HUES64 (cell line): Measurements from ENCODE around the gene GANC.

ENCODE experiments used
- H3K27ac ChIP-seq: 2 replicates; pipeline ENCODE4 v1.7.0; 2013; ENCODE audit warnings: low read depth, low read length, inconsistent platforms
- H3K27me3 ChIP-seq: 2 replicates; pipeline ENCODE4 v1.6.1; 2013; ENCODE audit warnings: mild to moderate bottlenecking, low read length; ENCODE audit not compliant: insufficient read depth
- H3K36me3 ChIP-seq: 2 replicates; pipeline ENCODE4 v1.6.1; 2013; ENCODE audit warnings: mild to moderate bottlenecking, low read length; ENCODE audit not compliant: insufficient read depth
- H3K4me1 ChIP-seq: 2 replicates; pipeline ENCODE4 v1.6.1; 2013; ENCODE audit warnings: mild to moderate bottlenecking, low read length, moderate library complexity; ENCODE audit not compliant: insufficient read depth
- H3K4me3 ChIP-seq: 2 replicates; pipeline ENCODE4 v1.5.1; 2013; ENCODE audit warnings: mild to moderate bottlenecking, low read length, moderate library complexity
- H3K9ac ChIP-seq: 2 replicates; pipeline ENCODE4 v1.6.1; 2013; ENCODE audit warnings: mild to moderate bottlenecking, low read depth, low read length
- H3K9me3 ChIP-seq: 2 replicates; pipeline ENCODE4 v1.6.1; 2013; ENCODE audit warnings: low read depth, low read length; ENCODE audit not compliant: insufficient read depth
- WGBS: fragments of 150-250, 120-280 bp; methylation state at CpG from one replicate; pipeline ENCODE4 v1.1.7; 2013; ENCODE audit warnings: missing lambda C conversion rate; 5-methylcytosine and 5-hydroxymethylcytosine counted together

GANC gene

DNA sequence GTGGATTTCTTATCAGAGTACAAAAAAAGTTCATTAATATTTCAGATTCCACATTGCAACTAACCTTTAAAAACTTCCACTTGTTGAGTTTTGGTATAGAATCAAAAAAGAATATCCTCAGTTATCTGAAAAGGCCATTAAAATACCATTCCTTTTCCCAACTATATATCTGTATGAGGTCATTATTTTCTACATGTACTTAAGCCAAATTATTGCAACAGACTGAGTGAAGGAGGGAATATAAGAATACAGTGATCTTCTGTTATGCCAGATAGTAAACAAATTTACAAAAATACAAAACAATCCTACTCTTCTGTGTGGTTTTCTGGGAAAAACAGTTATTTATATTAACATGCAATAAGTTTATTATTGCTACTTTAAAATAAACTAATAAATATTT is 5.7 kb upstream of the GANC start:
- H3K4me3 ChIP-seq: no peak overlapping the region
- H3K4me1 ChIP-seq: peaks cover 5% of the 10 kb centered on the region
- no peak overlapping the region for H3K27ac ChIP-seq
- H3K27me3 ChIP-seq: no peaks in the 10 kb centered on the region
- peaks cover 71% of the 10 kb centered on the region for H3K36me3 ChIP-seq
- H3K9me3 ChIP-seq: no peaks in the 10 kb centered on the region
- no peak overlapping the region for H3K9ac ChIP-seq

DNA sequence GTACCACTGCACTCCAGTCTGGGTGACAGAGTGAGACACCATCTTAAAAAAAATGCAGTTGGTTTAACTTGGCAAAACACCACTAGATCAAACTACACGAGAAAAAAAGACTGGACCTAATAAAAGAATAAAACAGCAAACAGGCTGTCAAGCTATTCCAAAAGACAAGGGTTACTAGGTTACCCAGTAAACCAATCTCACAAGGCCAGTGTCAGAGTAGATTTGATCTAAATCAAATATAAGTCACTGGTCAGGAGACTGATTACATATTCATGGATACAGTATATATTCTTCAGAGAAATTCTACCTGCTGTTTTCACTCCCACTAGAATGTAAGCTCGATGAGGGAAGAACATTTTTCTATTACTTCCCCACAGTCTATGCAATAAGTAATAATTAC is 2.5 kb upstream of the GANC start:
- Histone ChIP-seq H3K4me1 (peaks cover 19% of the 10 kb centered on the region), H3K36me3 (peaks cover 39% of the 10 kb centered on the region), H3K27ac (no peak overlapping the region), H3K9me3 (no peaks in the 10 kb centered on the region), H3K27me3 (no peaks in the 10 kb centered on the region), H3K9ac (no peak overlapping the region), H3K4me3 (no peak overlapping the region)
- 50% methylated on average over 2 of the region's 2 CpGs for WGBS

DNA sequence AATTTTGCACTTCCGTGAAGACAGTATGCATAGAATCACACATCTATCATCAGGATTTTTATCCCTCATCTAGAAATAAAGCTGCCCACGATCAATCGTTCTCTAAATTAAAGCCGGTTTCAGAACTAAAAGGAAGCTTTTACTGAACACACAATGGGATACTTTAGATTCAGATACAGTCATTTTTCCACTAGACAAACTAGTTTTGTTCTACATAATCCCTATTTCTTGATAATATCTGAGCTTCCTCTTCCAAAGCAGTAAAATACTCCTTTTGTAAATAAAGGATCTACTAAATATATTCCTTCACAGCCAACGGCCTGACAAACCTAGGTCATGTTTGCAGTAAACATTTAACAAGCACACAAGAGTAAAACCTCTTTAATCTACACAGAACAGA is 2.0 kb upstream of the GANC start:
- no peak overlapping the region for H3K4me3 ChIP-seq
- no peaks in the 10 kb centered on the region for H3K9me3 ChIP-seq
- H3K9ac ChIP-seq: no peak overlapping the region
- peaks cover 24% of the 10 kb centered on the region for H3K4me1 ChIP-seq
- H3K27ac ChIP-seq: no peak overlapping the region
- no peaks in the 10 kb centered on the region for H3K27me3 ChIP-seq
- H3K36me3 ChIP-seq: peaks cover 35% of the 10 kb centered on the region
- 92% methylated on average over 5 of the region's 5 CpGs for WGBS

DNA sequence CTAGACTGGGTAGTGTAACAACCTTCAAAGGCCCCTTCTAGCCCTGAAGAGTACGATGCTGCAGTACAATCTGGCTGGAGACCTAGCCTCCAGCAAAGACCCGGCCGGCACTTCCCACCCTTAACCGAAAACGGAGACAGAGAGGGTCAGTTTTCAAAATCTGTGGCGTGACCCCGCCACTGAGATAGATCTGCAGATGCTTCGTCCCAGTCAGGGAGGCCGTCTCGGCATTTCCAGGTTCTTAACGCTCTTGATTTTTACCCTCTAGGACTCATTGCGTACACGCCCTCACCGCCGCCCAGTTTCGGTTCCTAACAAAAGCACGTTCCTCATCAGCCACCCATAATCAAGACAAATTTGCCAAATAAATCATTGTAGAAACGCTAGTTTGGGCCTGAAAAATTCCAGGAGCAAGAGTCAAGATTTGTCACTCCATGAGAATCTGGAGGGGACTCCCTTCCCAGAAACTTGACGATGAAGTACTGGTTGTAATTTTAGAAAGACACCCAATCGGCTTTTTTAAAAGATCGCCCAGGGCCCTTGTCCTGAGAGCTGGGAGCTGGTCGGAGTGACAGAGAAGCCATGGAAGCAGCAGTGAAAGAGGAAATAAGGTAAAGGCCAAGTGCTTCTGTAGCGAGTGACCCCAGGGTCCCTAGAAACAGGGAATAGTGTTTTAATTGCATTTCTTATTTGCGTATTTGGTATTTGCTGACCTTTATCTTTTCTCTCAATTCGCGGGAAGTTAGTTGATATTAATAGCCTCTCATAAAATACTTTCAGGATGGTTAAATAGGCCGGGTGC is 1.1 kb downstream of the GANC start:
- Histone ChIP-seq H3K27me3 (no peaks in the 10 kb centered on the region), H3K4me1 (peaks cover 29% of the 10 kb centered on the region), H3K4me3 (peak overlapping the region; percentile 78), H3K9ac (peak overlapping the region; percentile 92), H3K27ac (peak overlapping the region; percentile 94), H3K9me3 (no peaks in the 10 kb centered on the region), H3K36me3 (peaks cover 19% of the 10 kb centered on the region)
- 21% methylated on average over 26 of the region's 27 CpGs for WGBS

DNA sequence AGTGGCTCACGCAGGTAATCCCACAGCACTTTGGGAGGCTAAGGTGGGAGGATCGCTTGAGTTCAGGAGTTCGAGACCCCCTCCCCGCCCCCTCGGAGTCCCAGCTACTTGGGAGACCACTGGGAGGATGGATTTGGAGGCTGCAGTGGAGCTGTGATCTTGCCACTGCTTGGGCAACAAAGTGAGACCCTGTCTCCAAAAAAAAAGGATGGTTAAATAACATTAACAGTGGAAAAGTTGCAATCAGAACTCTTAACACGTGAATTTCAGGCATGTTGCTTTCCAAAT is 1.6 kb downstream of the GANC start:
- peaks cover 17% of the 10 kb centered on the region for H3K36me3 ChIP-seq
- WGBS: 87% methylated on average over 6 of the region's 6 CpGs
- H3K27me3 ChIP-seq: no peaks in the 10 kb centered on the region
- H3K4me1 ChIP-seq: peaks cover 29% of the 10 kb centered on the region
- no peak overlapping the region for H3K27ac ChIP-seq
- H3K4me3 ChIP-seq: peak overlapping the region; percentile 78
- H3K9ac ChIP-seq: peak overlapping the region; percentile 92
- no peaks in the 10 kb centered on the region for H3K9me3 ChIP-seq

DNA sequence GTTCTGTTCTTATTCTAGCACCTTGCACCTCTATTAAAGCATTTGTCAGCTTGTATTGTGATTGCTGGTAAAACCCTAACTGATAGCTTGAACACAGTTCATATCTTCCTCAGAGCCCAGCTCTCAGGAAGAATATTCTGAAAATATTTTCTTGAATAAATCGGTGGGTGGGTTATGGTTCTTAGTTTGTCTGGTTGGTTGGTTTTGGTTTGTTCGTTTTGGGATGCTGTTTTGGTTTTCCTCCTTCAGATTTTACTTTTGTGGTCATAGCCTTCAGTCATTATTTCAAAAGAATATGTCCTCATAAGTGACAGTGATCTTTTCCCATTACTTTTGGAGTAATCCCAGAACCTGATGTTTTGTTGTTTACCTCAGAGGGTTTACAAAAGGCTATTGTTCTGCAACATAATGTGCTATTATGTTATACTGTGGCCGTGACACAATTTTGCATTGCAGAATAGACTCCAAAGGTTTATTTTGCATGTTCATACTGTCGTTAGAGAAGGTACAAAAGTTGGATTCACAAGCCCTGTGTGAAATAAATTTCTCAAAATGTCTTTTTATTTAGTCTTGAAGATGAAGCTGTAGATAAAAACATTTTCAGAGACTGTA is 2.9 kb downstream of the GANC start:
- Histone ChIP-seq H3K9ac (peak overlapping the region; percentile 15; the same call in 1 of the 2 replicates), H3K27me3 (no peaks in the 10 kb centered on the region), H3K36me3 (peaks cover 16% of the 10 kb centered on the region), H3K4me1 (peaks cover 29% of the 10 kb centered on the region), H3K9me3 (no peaks in the 10 kb centered on the region), H3K27ac (peak overlapping the region; percentile 56; the same call in 1 of the 2 replicates), H3K4me3 (peak overlapping the region; percentile 13; the same call in 1 of the 2 replicates)
- WGBS: 31% methylated on average over 4 of the region's 4 CpGs

DNA sequence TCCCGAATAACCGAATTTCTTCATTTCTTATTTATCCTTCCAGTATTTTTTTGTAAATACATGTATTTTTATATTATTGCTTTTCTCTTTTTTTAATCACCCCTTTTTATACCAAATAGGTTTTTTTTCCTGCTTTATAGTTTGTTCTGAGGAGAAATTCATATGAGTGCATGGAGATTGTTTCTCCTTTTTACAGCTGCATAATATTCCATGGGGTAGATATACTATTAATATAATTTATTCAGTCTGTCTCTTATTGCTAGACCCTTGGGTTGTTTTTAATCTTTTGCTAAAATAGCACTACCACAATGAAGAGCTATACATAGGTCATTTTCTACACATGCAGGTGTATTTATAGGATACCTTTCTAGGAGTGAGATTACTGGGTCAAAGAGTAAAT is 3.8 kb downstream of the GANC start:
- Histone ChIP-seq H3K9me3 (no peaks in the 10 kb centered on the region), H3K27me3 (no peaks in the 10 kb centered on the region), H3K4me1 (peaks cover 29% of the 10 kb centered on the region), H3K9ac (no peak overlapping the region), H3K36me3 (peaks cover 13% of the 10 kb centered on the region; the same call in 1 of the 2 replicates), H3K4me3 (no peak overlapping the region), H3K27ac (no peak overlapping the region)
- no CpG with 5 or more reads among the region's 2 CpGs for WGBS

DNA sequence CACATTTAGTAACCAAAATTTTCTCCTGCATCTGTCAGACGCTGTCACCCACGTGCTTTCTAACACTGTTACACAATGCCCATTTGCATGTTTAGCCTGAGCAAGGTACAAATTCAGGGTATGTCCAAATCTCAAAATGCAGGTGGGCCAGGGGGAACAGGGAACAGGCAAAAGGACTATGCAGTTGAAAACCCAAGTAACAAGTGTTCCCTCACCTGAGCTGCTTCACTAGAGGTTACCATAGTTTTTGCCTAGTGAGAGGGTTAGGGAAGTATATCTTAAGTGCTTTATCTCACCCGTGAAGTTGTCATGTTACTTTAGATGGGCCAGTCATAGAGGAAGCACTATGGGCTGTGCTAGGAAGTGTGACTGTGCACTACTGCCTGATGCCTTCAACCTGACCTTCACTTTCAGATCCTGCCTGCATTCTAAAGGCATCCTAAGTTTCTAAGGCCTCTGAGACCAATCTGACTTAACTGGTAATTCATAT is 6.3 kb downstream of the GANC start:
- Histone ChIP-seq H3K4me1 (peaks cover 22% of the 10 kb centered on the region), H3K9ac (no peak overlapping the region), H3K4me3 (no peak overlapping the region), H3K27me3 (no peaks in the 10 kb centered on the region), H3K9me3 (no peaks in the 10 kb centered on the region), H3K36me3 (peaks cover 18% of the 10 kb centered on the region; the same call in 1 of the 2 replicates), H3K27ac (no peak overlapping the region)
- 87% methylated on average over 3 of the region's 3 CpGs for WGBS

DNA sequence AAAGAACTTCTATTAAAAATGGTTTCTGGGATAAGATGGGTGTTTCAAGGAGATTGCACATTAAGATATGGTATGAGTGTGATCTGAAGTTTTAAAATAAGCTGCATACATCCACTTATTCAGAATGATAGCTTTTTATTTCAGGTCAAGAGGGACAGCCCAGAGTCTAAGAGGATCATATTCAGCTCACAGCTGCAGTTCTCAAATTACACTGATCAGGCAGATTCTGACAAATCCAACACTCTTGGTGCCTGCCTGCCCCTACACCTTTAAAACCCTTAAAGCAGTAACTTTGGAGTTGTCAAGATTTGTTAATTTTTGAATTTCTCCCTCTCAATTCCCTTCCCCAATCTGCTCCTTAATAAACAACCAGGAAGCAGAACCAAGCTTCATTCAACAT is 9.3 kb downstream of the GANC start:
- Histone ChIP-seq H3K9ac (no peak overlapping the region), H3K9me3 (no peaks in the 10 kb centered on the region), H3K4me1 (no peaks in the 10 kb centered on the region), H3K27me3 (no peaks in the 10 kb centered on the region), H3K4me3 (no peak overlapping the region), H3K27ac (no peak overlapping the region), H3K36me3 (peaks cover 20% of the 10 kb centered on the region; the same call in 1 of the 2 replicates)

DNA sequence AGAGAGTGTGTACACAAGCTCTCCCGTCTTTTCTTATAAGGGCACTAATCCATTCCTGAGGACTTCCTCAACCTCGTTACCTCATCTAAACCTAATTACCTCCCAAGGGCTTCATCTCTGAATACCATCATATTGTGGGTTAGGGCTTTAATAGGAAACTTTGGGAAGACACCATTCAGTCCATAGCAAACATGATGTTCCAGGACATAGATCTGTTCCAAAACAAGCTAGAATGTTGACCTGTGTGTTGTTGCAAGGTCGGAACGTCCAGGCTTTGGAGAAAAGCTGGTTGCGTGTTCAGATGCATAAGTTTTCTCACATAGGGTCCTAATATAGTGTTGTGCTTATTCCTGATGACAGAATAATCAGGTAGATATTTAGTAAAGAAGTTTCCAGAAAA is 9.9 kb downstream of the GANC start:
- no peak overlapping the region for H3K27ac ChIP-seq
- no peak overlapping the region for H3K9ac ChIP-seq
- H3K9me3 ChIP-seq: no peaks in the 10 kb centered on the region
- 74% methylated on average over 4 of the region's 5 CpGs for WGBS
- H3K4me3 ChIP-seq: no peak overlapping the region
- H3K27me3 ChIP-seq: no peaks in the 10 kb centered on the region
- peaks cover 20% of the 10 kb centered on the region; the same call in 1 of the 2 replicates for H3K36me3 ChIP-seq
- H3K4me1 ChIP-seq: no peaks in the 10 kb centered on the region

DNA sequence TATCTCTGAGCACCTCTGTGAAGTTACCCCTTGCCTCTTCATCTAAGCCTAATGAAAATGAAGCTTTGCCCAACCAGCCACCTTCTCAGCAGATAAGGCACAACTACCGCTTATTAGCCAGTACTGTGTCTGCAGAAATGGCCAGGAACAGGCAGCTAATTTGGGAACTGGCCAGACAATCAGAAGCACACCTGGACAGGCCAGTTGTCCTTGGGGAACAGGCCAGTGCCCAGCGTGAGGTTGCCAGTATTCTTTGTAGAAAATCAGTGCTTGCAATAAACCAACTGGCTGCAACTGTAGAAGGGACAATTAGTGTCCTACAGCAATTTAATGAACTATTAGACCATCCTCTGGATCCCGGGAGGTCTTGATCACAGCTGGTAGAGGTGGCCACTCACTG is 10.7 kb downstream of the GANC start:
- 94% methylated on average over 3 of the region's 3 CpGs for WGBS

More for the DNA sequence above, 10.7 kb downstream of the GANC start:
- no peaks in the 10 kb centered on the region for H3K4me1 ChIP-seq
- H3K4me3 ChIP-seq: no peak overlapping the region
- H3K36me3 ChIP-seq: peaks cover 14% of the 10 kb centered on the region; the same call in 1 of the 2 replicates
- no peak overlapping the region for H3K27ac ChIP-seq
- no peaks in the 10 kb centered on the region for H3K27me3 ChIP-seq
- H3K9me3 ChIP-seq: no peaks in the 10 kb centered on the region
- no peak overlapping the region for H3K9ac ChIP-seq
